Parathyroid adenoma (tissue), 2 donors: ENCODE data around the gene DNM2.
A peak's percentile ranks its signal among the peaks of the same experiment; 100 is the strongest.

Experiments used
- H2AFZ ChIP-seq: fragments of 300-600 bp; sonication (generic); one replicate; pipeline ENCODE4 v1.7.0; 2017; ENCODE audit warnings: antibody characterized with exemption, mild to moderate bottlenecking
- H3K27ac ChIP-seq: fragments of 300-600 bp; sonication (generic); one replicate; pipeline ENCODE4 v1.7.0; 2017
- H3K27me3 ChIP-seq: fragments of 300-600 bp; sonication (generic); one replicate; pipeline ENCODE4 v1.7.0; 2017; ENCODE audit warnings: low read length; ENCODE audit not compliant: control insufficient read depth, insufficient read depth
- H3K36me3 ChIP-seq: fragments of 300-600 bp; sonication (generic); one replicate; pipeline ENCODE4 v1.7.0; 2017; ENCODE audit warnings: low read length; ENCODE audit not compliant: control insufficient read depth, insufficient read depth
- H3K4me1 ChIP-seq: fragments of 300-600 bp; sonication (generic); one replicate; pipeline ENCODE4 v1.7.0; 2017; ENCODE audit warnings: control low read depth
- H3K4me2 ChIP-seq: fragments of 300-600 bp; sonication (generic); one replicate; pipeline ENCODE4 v1.7.0; 2017; ENCODE audit warnings: low read length
- H3K4me3 ChIP-seq: fragments of 300-600 bp; sonication (generic); one replicate; pipeline ENCODE4 v1.7.0; 2017; ENCODE audit warnings: low read depth, low read length
- H3K79me2 ChIP-seq: fragments of 300-600 bp; sonication (generic); one replicate; pipeline ENCODE4 v1.7.0; 2017; ENCODE audit warnings: control low read depth
- H3K9ac ChIP-seq: fragments of 300-600 bp; sonication (generic); one replicate; pipeline ENCODE4 v1.7.0; 2017; ENCODE audit warnings: mild to moderate bottlenecking
- H3K9me3 ChIP-seq: fragments of 300-600 bp; sonication (generic); one replicate; pipeline ENCODE4 v1.7.0; 2017; ENCODE audit warnings: low read length; ENCODE audit not compliant: control insufficient read depth
- TF ChIP-seq, protein P1 (sequence below): fragments of 300-600 bp; sonication (generic); IDR thresholded peaks from one replicate; pipeline ENCODE4 v1.7.0; 2017; ENCODE audit warnings: antibody characterized with exemption, mild to moderate bottlenecking
- donor health status: primary hyperparathyroidism.

The DNM2 gene

DNA sequence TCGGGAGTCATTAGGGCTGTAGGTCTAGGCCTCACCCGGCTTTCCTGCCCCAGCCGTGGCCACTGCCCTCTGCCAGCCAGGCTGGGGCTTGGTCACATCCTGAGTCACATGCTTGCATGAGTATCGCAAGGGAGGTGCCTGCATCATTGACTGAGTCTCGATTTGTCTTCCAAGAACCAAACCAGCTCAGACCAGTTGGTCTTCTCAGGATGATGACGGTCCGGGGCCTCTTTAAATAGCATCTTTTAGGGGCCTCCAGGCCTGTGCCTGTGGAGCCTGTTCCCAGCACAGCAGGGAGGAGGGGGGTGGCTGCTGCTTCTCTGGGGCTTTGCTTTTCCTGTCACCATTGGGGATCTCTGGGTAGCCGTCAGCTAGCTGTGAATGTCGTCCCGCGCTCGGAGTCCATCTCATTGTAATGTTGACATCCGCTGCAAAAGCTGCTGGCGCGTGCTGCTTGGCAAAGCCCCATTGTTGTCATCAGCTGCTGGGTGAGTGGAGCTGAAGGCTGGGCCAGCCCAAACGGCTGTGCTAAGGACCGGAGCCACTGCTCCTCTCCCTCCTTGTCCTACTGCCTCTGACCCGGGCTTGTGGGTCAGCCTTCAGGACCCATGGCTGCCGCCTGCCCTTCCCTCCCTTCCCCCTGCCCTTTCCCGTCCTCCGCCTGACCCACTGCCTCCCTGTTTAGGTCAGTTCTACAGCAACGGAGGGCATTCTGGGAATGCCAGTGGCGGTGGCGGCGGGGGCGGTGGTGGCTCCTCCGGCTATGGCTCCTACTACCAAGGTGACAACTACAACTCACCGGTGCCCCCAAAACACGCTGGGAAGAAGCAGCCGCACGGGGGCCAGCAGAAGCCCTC is 31.0 kb upstream of the DNM2 start:
- H3K4me1 ChIP-seq: peaks cover 6% of the 10 kb centered on the region
- H3K4me3 ChIP-seq: no peak overlapping the region
- H3K4me2 ChIP-seq: no peak overlapping the region
- H3K36me3 ChIP-seq: no peaks in the 10 kb centered on the region
- H2AFZ ChIP-seq: no peak overlapping the region
- TF ChIP-seq, protein P1, sequence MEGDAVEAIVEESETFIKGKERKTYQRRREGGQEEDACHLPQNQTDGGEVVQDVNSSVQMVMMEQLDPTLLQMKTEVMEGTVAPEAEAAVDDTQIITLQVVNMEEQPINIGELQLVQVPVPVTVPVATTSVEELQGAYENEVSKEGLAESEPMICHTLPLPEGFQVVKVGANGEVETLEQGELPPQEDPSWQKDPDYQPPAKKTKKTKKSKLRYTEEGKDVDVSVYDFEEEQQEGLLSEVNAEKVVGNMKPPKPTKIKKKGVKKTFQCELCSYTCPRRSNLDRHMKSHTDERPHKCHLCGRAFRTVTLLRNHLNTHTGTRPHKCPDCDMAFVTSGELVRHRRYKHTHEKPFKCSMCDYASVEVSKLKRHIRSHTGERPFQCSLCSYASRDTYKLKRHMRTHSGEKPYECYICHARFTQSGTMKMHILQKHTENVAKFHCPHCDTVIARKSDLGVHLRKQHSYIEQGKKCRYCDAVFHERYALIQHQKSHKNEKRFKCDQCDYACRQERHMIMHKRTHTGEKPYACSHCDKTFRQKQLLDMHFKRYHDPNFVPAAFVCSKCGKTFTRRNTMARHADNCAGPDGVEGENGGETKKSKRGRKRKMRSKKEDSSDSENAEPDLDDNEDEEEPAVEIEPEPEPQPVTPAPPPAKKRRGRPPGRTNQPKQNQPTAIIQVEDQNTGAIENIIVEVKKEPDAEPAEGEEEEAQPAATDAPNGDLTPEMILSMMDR: no peak
- H3K9ac ChIP-seq: no peak overlapping the region
- peaks cover 15% of the 10 kb centered on the region for H3K79me2 ChIP-seq
- H3K27me3 ChIP-seq: no peaks in the 10 kb centered on the region
- H3K9me3 ChIP-seq: no peaks in the 10 kb centered on the region
- no peak overlapping the region for H3K27ac ChIP-seq

- Histone ChIP-seq H3K36me3 (no peaks in the 10 kb centered on the region), H3K4me3 (no peak overlapping the region), H3K27ac (no peak overlapping the region), H3K9ac (no peak overlapping the region), H2AFZ (no peak overlapping the region), H3K4me1 (peaks cover 6% of the 10 kb centered on the region), H3K9me3 (no peaks in the 10 kb centered on the region), H3K4me2 (no peak overlapping the region), H3K79me2 (peaks cover 7% of the 10 kb centered on the region), H3K27me3 (no peaks in the 10 kb centered on the region)
- TF ChIP-seq, protein P1: no peak
These were observed 30.2 kb upstream of the DNM2 start for GRCh38 chr19:10687518-10688288.

DNA sequence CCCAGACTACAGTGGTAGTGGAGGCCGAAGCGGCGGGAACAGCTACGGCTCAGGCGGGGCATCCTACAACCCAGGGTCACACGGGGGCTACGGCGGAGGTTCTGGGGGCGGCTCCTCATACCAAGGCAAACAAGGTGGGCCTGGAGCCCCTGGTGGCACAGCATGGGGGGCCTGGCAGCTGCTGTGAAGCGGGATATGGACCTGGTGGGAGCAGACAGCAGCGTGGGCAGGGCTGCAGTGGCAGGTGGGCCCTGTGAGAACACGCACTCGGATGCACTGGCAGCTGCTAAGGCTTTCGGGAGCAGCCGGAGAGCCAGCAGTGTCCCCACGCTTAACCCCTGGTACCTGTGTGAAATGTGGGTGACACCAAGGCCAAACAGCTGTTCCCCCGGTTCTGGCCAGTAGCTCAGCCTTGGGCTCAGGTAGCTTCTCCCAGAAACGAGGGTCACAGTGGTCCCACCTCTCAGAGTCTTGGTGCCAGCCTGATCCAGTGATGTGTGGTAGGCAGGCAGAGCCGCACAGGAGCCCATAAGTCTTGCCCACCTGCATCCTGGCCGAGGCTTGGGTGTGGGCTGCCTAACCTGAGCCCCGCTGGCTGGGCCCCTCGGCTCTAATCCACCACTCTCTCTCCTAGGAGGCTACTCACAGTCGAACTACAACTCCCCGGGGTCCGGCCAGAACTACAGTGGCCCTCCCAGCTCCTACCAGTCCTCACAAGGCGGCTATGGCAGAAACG is 29.2 kb upstream of the DNM2 start:
- no peaks in the 10 kb centered on the region for H3K9me3 ChIP-seq
- peaks cover 2% of the 10 kb centered on the region for H3K79me2 ChIP-seq
- H3K4me2 ChIP-seq: no peak overlapping the region
- no peak overlapping the region for H3K9ac ChIP-seq
- H3K4me1 ChIP-seq: peaks cover 6% of the 10 kb centered on the region
- H3K4me3 ChIP-seq: no peak overlapping the region
- H2AFZ ChIP-seq: no peak overlapping the region
- no peaks in the 10 kb centered on the region for H3K36me3 ChIP-seq
- H3K27ac ChIP-seq: no peak overlapping the region
- TF ChIP-seq, protein P1: no peak
- no peaks in the 10 kb centered on the region for H3K27me3 ChIP-seq

GRCh38 chr19:10690341-10690781 is 27.5 kb upstream of the DNM2 start:
- peaks cover 6% of the 10 kb centered on the region for H3K4me1 ChIP-seq
- H3K9me3 ChIP-seq: no peaks in the 10 kb centered on the region

More at GRCh38 chr19:10690341-10690781, 27.5 kb upstream of the DNM2 start:
- Histone ChIP-seq H2AFZ (no peak overlapping the region), H3K9ac (no peak overlapping the region), H3K4me3 (no peak overlapping the region), H3K27me3 (no peaks in the 10 kb centered on the region), H3K4me2 (no peak overlapping the region), H3K79me2 (no peaks in the 10 kb centered on the region), H3K27ac (peak overlapping the region; percentile 74), H3K36me3 (no peaks in the 10 kb centered on the region)
- TF ChIP-seq, protein P1: peak; percentile 8
